Measurements from ENCODE around the gene DUS2.

Gene DUS2

DNA sequence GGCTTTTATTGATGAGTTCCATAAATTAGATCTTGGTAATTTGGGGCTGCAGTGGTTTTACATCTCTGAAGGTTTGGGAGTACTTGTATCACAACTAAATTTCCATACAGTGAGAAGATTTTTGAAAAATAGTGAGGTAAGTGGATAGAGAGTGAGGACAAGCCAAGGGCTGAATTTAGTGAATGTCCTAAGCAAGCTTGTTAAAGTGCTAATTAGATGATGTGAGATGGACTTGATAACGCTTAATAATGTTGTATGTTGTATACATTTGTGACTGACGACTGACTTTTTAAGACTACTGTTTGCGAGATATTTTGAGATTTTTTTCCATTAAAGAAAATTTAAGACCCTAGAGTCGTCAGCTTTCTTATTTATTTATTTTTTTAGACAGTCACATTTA is 66.0 kb downstream of the DUS2 start (continued):
- peak; percentile 45; the same call in 1 of the 2 replicates for TF ChIP-seq OSR2 (tag by site-specific recombination; IDR thresholded peaks at IDR 0.05)
- TF ChIP-seq WT1 (tag by site-specific recombination; IDR thresholded peaks at IDR 0.05) = 0 out of 2 replicates have a peak, but pooled peaks have one; percentile 13

DNA sequence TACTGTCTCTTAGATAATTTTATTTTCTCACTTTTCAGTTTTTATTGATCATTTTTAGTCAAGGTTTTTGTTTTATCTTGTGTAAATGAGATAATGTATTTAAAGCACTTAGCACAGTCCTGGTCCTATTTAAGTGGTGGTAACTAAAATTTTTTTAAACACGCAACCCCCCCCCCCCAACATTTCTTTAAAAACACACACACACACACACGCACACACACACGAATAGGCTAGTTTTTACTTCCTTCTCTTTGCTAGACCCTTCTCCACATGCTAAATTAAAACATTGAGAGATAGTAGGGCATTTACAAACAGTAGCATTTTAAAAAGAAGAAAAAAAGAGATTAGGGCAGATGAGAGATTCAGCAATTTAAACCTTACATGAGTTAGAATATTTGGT is 67.0 kb downstream of the DUS2 start:
- peaks cover 25% of the 10 kb centered on the region for H3K4me1 ChIP-seq (ENCODE audit: control insufficient read depth, insufficient read depth, low read length)
- no peak overlapping the region for H3K4me3 ChIP-seq (ENCODE audit: low read depth, low read length)

DNA sequence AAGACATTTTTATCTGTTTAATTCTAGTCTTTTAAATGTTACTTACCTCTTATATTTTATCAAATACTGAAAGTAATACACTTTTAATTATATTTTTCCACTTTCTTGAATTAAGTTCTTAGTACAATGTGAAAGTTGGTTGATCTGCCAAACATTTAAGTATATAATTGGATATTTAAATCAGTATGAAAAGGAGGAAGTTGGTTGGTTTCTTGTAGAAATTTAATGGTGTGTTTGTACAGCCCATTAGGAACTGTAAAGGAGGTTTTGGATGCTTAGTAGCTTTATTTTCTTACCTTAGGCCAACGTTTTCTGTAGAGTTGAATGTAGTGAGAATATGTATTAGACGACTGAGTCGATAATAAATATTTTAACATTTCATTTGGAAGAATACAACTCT is 67.4 kb downstream of the DUS2 start:
- TF ChIP-seq ZNF610 (tag by site-specific recombination; IDR thresholded peaks at IDR 0.05; ENCODE audit: borderline replicate concordance) = no peak
- TF ChIP-seq ZNF747 (tag by site-specific recombination; IDR thresholded peaks at IDR 0.05) = no peak
- no peak for TF ChIP-seq ZNF114 (tag by site-specific recombination; IDR thresholded peaks at IDR 0.05)
- no peak for TF ChIP-seq PRDM1 (tag by site-specific recombination; IDR thresholded peaks at IDR 0.05)
- TF ChIP-seq, protein P1, sequence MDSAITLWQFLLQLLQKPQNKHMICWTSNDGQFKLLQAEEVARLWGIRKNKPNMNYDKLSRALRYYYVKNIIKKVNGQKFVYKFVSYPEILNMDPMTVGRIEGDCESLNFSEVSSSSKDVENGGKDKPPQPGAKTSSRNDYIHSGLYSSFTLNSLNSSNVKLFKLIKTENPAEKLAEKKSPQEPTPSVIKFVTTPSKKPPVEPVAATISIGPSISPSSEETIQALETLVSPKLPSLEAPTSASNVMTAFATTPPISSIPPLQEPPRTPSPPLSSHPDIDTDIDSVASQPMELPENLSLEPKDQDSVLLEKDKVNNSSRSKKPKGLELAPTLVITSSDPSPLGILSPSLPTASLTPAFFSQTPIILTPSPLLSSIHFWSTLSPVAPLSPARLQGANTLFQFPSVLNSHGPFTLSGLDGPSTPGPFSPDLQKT (IDR thresholded peaks at IDR 0.05; ENCODE audit: borderline replicate concordance, low read depth, low read length) = no peak
- no peak for TF ChIP-seq SETDB1 (IDR thresholded peaks at IDR 0.05; ENCODE audit: insufficient read length, low read length)
- TF ChIP-seq ZNF549 (tag by site-specific recombination; IDR thresholded peaks at IDR 0.05) = no peak
- TF ChIP-seq, protein P2, sequence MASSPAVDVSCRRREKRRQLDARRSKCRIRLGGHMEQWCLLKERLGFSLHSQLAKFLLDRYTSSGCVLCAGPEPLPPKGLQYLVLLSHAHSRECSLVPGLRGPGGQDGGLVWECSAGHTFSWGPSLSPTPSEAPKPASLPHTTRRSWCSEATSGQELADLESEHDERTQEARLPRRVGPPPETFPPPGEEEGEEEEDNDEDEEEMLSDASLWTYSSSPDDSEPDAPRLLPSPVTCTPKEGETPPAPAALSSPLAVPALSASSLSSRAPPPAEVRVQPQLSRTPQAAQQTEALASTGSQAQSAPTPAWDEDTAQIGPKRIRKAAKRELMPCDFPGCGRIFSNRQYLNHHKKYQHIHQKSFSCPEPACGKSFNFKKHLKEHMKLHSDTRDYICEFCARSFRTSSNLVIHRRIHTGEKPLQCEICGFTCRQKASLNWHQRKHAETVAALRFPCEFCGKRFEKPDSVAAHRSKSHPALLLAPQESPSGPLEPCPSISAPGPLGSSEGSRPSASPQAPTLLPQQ (tag by site-specific recombination; IDR thresholded peaks at IDR 0.05) = no peak
- no peak for TF ChIP-seq ZNF555 (tag by site-specific recombination; conservative IDR thresholded peaks at IDR 0.05)
- H3K36me3 ChIP-seq (ENCODE audit: control insufficient read depth in 2 of 2, insufficient read depth in 1 of 2, low read length in 2 of 2) = no peaks in the 10 kb centered on the region
- POLR2A ChIA-PET = no interaction called here
- no peak overlapping the region for H3K27ac ChIP-seq (ENCODE audit: extremely low read depth, low read depth, low read length)
- peaks cover 25% of the 10 kb centered on the region for H3K4me1 ChIP-seq (ENCODE audit: control insufficient read depth, insufficient read depth, low read length)
- no peaks in the 10 kb centered on the region for H3K9me3 ChIP-seq (ENCODE audit: control insufficient read depth, insufficient read depth, low read depth, low read length)
- CTCF ChIA-PET = no interaction called here
- H3K4me3 ChIP-seq (ENCODE audit: low read depth, low read length) = no peak overlapping the region

More for the DNA sequence above, 67.0 kb downstream of the DUS2 start:
- Histone ChIP-seq H3K27ac (ENCODE audit: extremely low read depth, low read depth, low read length) (no peak overlapping the region), H3K36me3 (ENCODE audit: control insufficient read depth in 2 of 2, insufficient read depth in 1 of 2, low read length in 2 of 2) (no peaks in the 10 kb centered on the region), H3K9me3 (ENCODE audit: control insufficient read depth, insufficient read depth, low read depth, low read length) (no peaks in the 10 kb centered on the region)
- TF ChIP-seq, protein P3, sequence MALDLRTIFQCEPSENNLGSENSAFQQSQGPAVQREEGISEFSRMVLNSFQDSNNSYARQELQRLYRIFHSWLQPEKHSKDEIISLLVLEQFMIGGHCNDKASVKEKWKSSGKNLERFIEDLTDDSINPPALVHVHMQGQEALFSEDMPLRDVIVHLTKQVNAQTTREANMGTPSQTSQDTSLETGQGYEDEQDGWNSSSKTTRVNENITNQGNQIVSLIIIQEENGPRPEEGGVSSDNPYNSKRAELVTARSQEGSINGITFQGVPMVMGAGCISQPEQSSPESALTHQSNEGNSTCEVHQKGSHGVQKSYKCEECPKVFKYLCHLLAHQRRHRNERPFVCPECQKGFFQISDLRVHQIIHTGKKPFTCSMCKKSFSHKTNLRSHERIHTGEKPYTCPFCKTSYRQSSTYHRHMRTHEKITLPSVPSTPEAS (tag by site-specific recombination; IDR thresholded peaks at IDR 0.05) = peak; percentile 44; the same call in 1 of the 2 replicates
- TF ChIP-seq, protein P4, sequence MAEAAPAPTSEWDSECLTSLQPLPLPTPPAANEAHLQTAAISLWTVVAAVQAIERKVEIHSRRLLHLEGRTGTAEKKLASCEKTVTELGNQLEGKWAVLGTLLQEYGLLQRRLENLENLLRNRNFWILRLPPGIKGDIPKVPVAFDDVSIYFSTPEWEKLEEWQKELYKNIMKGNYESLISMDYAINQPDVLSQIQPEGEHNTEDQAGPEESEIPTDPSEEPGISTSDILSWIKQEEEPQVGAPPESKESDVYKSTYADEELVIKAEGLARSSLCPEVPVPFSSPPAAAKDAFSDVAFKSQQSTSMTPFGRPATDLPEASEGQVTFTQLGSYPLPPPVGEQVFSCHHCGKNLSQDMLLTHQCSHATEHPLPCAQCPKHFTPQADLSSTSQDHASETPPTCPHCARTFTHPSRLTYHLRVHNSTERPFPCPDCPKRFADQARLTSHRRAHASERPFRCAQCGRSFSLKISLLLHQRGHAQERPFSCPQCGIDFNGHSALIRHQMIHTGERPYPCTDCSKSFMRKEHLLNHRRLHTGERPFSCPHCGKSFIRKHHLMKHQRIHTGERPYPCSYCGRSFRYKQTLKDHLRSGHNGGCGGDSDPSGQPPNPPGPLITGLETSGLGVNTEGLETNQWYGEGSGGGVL (tag by site-specific recombination; IDR thresholded peaks at IDR 0.05) = peak; percentile 44; the same call in 1 of the 2 replicates
- no peak for TF ChIP-seq ZNF214 (tag by site-specific recombination; IDR thresholded peaks at IDR 0.05; ENCODE audit: borderline replicate concordance)
- CTCF ChIA-PET = interaction anchor here (0.9 kb wide), 1 partner anchor 174 kb away, joined by 4 read pairs; the partner anchor contains the start of gene SLC7A6
- POLR2A ChIA-PET = no interaction called here
